Erythroblast (primary cell): ENCODE measurements around the gene CNGA1.

ENCODE experiments used
- GATA1 ChIP-seq: IDR thresholded peaks from 2 replicates; pipeline ENCODE4 v1.6.1; 2011; ENCODE audit warnings: low read depth, mild to moderate bottlenecking, control low read depth, low read length, moderate library complexity
- POLR2A ChIP-seq: IDR thresholded peaks from 2 replicates; pipeline ENCODE4 v1.6.1; 2011; ENCODE audit warnings: mild to moderate bottlenecking, low read length

DNA sequence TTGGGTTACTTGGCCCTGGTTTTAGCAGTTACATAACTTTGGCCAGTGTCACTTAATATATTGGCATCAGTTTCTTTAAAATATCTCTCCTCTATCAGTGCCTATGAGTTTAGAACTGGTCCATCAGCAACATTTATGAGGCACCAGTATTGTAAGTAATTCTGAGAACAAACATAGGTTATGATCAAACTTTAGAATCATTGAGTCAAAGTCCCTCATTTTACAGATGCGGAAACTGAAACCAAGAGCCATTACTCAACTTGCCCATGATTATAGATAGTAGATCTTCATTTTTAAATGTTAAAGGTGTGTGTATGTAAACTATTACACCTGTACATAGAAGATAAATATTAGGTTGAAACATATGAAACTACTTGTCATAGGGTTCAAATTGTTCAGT, 4.6 kb upstream of the CNGA1 start:
- TF ChIP-seq POLR2A (no peak), GATA1 (no peak)
